ENCODE measurements around the gene MED9. TPM values are rescaled to one million over a fixed set of nuclear protein-coding genes. Genes with fewer than 3 reads are reported as not detected.

MED9 gene
- total and polyA plus RNA-seq, 7 donors: 9.7 to 17.9 (median 15.3) TPM

DNA sequence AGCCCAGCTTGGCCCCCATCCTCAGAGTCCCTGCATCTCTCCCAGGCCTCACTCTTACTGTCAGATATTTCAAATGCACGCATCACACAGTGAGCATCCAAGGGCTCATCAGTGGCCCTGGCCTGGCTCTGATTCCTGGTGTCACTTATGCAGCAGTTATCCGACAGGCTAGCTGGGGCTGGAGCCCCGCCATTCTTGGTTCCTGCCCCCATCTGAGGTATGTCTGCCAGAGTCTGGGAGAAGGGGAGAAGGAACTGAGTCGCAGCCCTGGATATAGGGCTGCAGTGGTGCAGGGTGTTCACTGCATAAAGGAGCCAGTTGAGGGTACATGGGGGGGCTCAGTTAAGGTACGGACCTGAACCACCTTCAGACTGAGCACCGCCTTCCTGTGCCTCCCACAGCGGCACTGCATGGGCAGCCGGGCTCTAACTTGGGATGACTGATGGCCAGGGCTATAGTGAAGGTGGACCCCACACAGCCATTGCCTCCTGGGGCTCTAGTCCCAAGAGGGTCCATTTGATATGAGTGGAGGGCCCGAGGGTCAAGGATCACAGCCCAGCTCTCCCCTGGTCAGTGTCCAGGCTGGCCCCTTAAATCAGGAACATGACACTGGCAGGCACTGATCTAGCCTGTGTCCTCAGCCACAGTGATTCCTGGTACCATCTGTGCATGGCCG, 21.2 kb downstream of the MED9 start:
- 83 to 92% methylated on average over 10 of the region's 10 CpGs for WGBS, 2 donors
- TF ChIP-seq POLR2AphosphoS5 (IDR thresholded peaks at IDR 0.05) (no peak), POLR2A (IDR thresholded peaks at IDR 0.05) (no peak), EP300 (IDR thresholded peaks at IDR 0.05) (no peak)
- TF ChIP-seq, protein P1, sequence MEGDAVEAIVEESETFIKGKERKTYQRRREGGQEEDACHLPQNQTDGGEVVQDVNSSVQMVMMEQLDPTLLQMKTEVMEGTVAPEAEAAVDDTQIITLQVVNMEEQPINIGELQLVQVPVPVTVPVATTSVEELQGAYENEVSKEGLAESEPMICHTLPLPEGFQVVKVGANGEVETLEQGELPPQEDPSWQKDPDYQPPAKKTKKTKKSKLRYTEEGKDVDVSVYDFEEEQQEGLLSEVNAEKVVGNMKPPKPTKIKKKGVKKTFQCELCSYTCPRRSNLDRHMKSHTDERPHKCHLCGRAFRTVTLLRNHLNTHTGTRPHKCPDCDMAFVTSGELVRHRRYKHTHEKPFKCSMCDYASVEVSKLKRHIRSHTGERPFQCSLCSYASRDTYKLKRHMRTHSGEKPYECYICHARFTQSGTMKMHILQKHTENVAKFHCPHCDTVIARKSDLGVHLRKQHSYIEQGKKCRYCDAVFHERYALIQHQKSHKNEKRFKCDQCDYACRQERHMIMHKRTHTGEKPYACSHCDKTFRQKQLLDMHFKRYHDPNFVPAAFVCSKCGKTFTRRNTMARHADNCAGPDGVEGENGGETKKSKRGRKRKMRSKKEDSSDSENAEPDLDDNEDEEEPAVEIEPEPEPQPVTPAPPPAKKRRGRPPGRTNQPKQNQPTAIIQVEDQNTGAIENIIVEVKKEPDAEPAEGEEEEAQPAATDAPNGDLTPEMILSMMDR (IDR thresholded peaks at IDR 0.05): no peak
- Histone ChIP-seq H3K36me3 (peaks cover 0 to 1% (median 0%) of the 10 kb centered on the region in 4 donors), H3K9me3 (no peaks in the 10 kb centered on the region), H3K4me3 (no peak overlapping the region), H3K27ac (no peak overlapping the region), H3K27me3 (peaks cover 0 to 11% (median 0%) of the 10 kb centered on the region in 3 donors), H3K4me1 (peaks cover 0 to 24% (median 23%) of the 10 kb centered on the region in 4 donors)
- peak; percentile 63 for DNase-seq
- intact Hi-C loops (cut with DNase I): loop anchor here (2.0 kb wide), 4 partner anchors 21 to 145 kb away; partner anchors contain the start of genes MED9 and PEMT

DNA sequence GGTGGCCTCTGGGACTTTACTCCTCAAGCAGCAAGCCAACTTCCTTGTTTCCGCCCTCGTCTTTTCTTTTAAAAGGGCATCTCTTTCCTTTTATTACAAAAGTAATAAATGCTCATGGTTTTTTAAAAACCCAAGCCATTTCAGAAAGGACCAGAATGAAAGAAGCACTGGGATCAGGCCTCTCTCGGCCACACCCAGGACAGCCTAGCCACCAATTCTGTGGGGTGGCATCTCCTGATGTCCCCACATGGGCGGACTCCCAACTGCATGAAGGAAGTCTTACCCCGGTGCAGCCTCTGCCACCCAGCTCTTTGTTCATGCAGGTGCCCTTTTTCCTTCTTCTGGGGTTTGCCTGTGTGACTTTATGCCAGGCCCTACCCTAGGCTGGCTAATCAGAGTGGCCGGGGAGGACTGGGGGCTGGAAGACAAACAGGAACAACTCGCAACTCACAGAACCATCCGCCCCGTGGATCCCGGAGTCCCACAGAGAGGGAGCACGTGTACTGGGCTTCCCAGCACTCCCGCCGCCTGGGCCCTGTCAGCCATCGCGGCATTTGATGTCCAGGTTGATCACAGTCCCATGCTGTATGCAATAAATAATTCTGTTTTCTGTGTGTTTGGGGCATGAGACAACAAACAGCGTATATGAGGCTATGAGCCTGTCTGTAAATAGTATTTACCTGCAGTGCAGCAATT, 22.0 kb downstream of the MED9 start:
- no peak overlapping the region for H3K27ac ChIP-seq
- H3K4me3 ChIP-seq: no peak overlapping the region
- peaks cover 0 to 24% (median 23%) of the 10 kb centered on the region in 4 donors for H3K4me1 ChIP-seq
- TF ChIP-seq POLR2AphosphoS5 (IDR thresholded peaks at IDR 0.05) (no peak), POLR2A (IDR thresholded peaks at IDR 0.05) (no peak), EP300 (IDR thresholded peaks at IDR 0.05) (no peak)
- DNase-seq: peak; percentile 60
- peaks cover 0 to 11% (median 0%) of the 10 kb centered on the region in 3 donors for H3K27me3 ChIP-seq
- intact Hi-C loops (cut with DNase I): no loop called here
- no peaks in the 10 kb centered on the region for H3K9me3 ChIP-seq
- no peaks in the 10 kb centered on the region for H3K36me3 ChIP-seq
- 54 to 84% methylated on average over 16 of the region's 16 CpGs for WGBS, 2 donors

DNA sequence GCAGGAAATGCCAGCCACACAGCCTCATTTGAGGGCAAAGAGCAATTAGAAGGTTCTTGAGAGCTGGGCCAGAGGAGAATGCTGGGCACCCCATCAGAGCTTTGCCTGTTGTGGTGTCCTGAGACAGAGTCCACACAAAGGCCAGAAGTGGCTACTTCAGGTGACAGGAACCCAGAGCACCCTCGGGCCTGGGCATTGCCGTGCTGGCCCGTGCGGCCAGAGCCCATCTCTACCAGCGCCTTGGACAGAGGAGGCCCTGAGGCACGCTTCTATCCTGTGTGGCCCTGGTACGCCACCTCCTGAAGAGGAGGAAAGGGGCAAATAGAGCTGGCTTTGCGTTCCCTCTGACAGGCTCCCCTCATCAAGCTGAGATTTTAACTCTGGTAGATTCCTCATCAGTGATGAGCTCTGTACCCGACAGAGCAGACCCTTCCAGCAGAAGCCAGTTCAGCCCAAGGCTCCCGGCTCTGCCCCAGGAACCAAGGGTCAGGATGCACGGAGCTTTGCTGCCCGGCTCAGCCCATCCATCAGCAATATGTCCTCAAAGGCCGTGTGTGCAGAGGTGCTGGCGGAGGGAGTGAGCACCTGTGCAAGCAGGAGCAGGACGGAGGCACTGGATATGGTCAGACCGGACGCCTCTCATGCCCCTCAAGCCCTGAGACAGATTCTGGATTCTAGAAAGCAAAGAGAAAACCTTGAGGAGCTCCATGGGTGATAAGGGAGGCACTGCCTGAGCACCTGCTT, 22.8 kb downstream of the MED9 start:
- H3K36me3 ChIP-seq: no peaks in the 10 kb centered on the region
- 88 to 89% methylated on average over 17 of the region's 17 CpGs for WGBS, 2 donors
- H3K9me3 ChIP-seq: no peaks in the 10 kb centered on the region
- no peak for DNase-seq
- no peak overlapping the region for H3K4me3 ChIP-seq
- peaks cover 0 to 21% (median 20%) of the 10 kb centered on the region in 4 donors for H3K4me1 ChIP-seq
- H3K27ac ChIP-seq: no peak overlapping the region
- TF ChIP-seq POLR2AphosphoS5 (IDR thresholded peaks at IDR 0.05) (no peak), EP300 (IDR thresholded peaks at IDR 0.05) (no peak), POLR2A (IDR thresholded peaks at IDR 0.05) (no peak)
- TF ChIP-seq, protein P1 (IDR thresholded peaks at IDR 0.05): no peak
- intact Hi-C loops (cut with DNase I): no loop called here
- H3K27me3 ChIP-seq: peaks cover 0 to 11% (median 0%) of the 10 kb centered on the region in 3 donors

DNA sequence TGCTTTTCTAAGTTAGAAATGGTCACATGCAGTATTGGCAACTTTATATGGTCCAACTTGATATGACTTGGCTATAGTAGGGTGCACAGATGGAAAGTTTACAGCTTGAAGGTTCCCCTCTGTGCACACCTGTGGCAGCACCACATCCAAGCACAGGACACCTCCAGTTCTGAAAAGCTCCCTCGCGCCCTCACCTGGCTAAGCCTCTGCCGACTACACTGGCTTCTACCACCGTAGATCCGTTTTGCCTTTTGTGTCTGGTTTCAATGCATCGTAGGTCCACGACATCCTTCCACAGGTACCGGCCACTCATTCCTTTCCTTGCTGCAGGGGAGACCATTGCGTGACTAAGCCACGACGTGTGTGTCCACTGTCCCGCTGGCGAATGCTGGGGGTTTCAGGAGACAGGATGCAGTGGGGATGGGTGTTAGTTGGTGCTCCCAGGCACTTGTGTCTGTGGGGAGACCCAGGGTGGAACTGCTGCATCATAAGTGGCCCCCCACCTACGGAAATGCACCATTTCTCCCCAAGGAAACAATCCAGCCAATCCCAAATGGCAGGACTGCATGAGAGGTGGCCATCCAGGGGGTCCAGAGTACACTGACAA, 24.3 kb downstream of the MED9 start:
- 76 to 78% methylated on average over 14 of the region's 14 CpGs for WGBS, 2 donors
- Histone ChIP-seq H3K9me3 (no peaks in the 10 kb centered on the region), H3K27ac (no peak overlapping the region), H3K4me1 (peaks cover 0 to 6% (median 5%) of the 10 kb centered on the region in 4 donors), H3K4me3 (no peak overlapping the region), H3K36me3 (no peaks in the 10 kb centered on the region), H3K27me3 (no peaks in the 10 kb centered on the region)
- intact Hi-C loops (cut with DNase I): no loop called here
- DNase-seq: no peak
- TF ChIP-seq EP300 (IDR thresholded peaks at IDR 0.05) (no peak), POLR2A (IDR thresholded peaks at IDR 0.05) (no peak), POLR2AphosphoS5 (IDR thresholded peaks at IDR 0.05) (no peak)
- TF ChIP-seq, protein P1 (IDR thresholded peaks at IDR 0.05): no peak
